ENCODE measurements around the gene LAMA4.

LAMA4 gene

GRCh38 chr6:112130878-112131277 lies 123.5 kb downstream of the LAMA4 start (continued):
- TF ChIP-seq, protein P1, sequence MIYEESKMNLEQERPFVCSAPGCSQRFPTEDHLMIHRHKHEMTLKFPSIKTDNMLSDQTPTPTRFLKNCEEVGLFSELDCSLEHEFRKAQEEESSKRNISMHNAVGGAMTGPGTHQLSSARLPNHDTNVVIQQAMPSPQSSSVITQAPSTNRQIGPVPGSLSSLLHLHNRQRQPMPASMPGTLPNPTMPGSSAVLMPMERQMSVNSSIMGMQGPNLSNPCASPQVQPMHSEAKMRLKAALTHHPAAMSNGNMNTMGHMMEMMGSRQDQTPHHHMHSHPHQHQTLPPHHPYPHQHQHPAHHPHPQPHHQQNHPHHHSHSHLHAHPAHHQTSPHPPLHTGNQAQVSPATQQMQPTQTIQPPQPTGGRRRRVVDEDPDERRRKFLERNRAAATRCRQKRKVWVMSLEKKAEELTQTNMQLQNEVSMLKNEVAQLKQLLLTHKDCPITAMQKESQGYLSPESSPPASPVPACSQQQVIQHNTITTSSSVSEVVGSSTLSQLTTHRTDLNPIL (CRISPR knock-in tag; IDR thresholded peaks at IDR 0.05; ENCODE audit: low read depth) = no peak
- TF ChIP-seq ZNF70 (CRISPR knock-in tag; IDR thresholded peaks at IDR 0.05) = no peak
- TF ChIP-seq, protein P2, sequence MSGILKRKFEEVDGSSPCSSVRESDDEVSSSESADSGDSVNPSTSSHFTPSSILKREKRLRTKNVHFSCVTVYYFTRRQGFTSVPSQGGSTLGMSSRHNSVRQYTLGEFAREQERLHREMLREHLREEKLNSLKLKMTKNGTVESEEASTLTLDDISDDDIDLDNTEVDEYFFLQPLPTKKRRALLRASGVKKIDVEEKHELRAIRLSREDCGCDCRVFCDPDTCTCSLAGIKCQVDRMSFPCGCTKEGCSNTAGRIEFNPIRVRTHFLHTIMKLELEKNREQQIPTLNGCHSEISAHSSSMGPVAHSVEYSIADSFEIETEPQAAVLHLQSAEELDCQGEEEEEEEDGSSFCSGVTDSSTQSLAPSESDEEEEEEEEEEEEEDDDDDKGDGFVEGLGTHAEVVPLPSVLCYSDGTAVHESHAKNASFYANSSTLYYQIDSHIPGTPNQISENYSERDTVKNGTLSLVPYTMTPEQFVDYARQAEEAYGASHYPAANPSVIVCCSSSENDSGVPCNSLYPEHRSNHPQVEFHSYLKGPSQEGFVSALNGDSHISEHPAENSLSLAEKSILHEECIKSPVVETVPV (CRISPR knock-in tag; IDR thresholded peaks at IDR 0.05) = no peak
- TF ChIP-seq ESRRG (CRISPR knock-in tag; IDR thresholded peaks at IDR 0.05) = no peak
- no peak for TF ChIP-seq ZNF8 (CRISPR knock-in tag; IDR thresholded peaks at IDR 0.05)
- TF ChIP-seq PPARA (CRISPR knock-in tag; IDR thresholded peaks at IDR 0.05; ENCODE audit: borderline replicate concordance) = no peak
- TF ChIP-seq, protein P3, sequence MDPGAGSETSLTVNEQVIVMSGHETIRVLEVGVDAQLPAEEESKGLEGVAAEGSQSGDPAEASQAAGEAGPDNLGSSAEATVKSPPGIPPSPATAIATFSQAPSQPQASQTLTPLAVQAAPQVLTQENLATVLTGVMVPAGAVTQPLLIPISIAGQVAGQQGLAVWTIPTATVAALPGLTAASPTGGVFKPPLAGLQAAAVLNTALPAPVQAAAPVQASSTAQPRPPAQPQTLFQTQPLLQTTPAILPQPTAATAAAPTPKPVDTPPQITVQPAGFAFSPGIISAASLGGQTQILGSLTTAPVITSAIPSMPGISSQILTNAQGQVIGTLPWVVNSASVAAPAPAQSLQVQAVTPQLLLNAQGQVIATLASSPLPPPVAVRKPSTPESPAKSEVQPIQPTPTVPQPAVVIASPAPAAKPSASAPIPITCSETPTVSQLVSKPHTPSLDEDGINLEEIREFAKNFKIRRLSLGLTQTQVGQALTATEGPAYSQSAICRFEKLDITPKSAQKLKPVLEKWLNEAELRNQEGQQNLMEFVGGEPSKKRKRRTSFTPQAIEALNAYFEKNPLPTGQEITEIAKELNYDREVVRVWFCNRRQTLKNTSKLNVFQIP (CRISPR knock-in tag; IDR thresholded peaks at IDR 0.05; ENCODE audit: borderline replicate concordance, low read depth) = no peak
- no peak for TF ChIP-seq TOX (CRISPR knock-in tag; IDR thresholded peaks at IDR 0.05; ENCODE audit: borderline replicate concordance)
- no peak for TF ChIP-seq RARB (CRISPR knock-in tag; IDR thresholded peaks at IDR 0.05)
- TF ChIP-seq ARNTL (CRISPR knock-in tag; IDR thresholded peaks at IDR 0.05; ENCODE audit: borderline replicate concordance, low read depth) = no peak
- TF ChIP-seq OSR1 (CRISPR knock-in tag; IDR thresholded peaks at IDR 0.05) = no peak
- no peak for TF ChIP-seq ZC3H10 (CRISPR knock-in tag; IDR thresholded peaks at IDR 0.05)

DNA sequence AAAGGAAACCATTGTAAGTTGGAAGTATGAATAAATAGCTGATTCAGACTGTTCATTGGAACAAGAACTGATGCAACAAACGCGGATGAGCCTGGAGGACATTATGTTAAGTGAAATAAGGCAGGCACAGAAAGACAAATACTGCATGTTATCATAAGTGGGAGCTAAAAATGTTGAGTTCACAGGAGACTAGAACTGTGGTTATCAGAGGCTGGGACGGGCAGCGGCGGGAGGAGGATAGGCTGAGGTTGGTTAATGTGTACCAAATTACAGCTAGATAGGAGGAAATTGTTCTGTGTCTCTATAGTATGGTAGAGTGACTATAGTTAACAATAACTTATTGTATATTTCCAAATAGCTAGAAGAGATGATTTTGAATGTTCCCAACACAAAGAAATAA lies 126.2 kb downstream of the LAMA4 start:
- TF ChIP-seq ZNF70 (CRISPR knock-in tag; IDR thresholded peaks at IDR 0.05) = no peak
- TF ChIP-seq, protein P2 (CRISPR knock-in tag; IDR thresholded peaks at IDR 0.05) = no peak
- TF ChIP-seq OSR1 (CRISPR knock-in tag; IDR thresholded peaks at IDR 0.05) = no peak
- no peak for TF ChIP-seq ZNF565 (CRISPR knock-in tag; conservative IDR thresholded peaks at IDR 0.05; ENCODE audit: low read depth)
- no peak for TF ChIP-seq PPARA (CRISPR knock-in tag; IDR thresholded peaks at IDR 0.05; ENCODE audit: borderline replicate concordance)
- TF ChIP-seq GLIS3 (CRISPR knock-in tag; IDR thresholded peaks at IDR 0.05) = no peak
- no peak for TF ChIP-seq TSHZ2 (CRISPR knock-in tag; IDR thresholded peaks at IDR 0.05)
- TF ChIP-seq BACH2 (CRISPR knock-in tag; IDR thresholded peaks at IDR 0.05; ENCODE audit: borderline replicate concordance) = no peak
- no peak for TF ChIP-seq ZC3H10 (CRISPR knock-in tag; IDR thresholded peaks at IDR 0.05)
- no peak for TF ChIP-seq ESRRG (CRISPR knock-in tag; IDR thresholded peaks at IDR 0.05)
- no peak for TF ChIP-seq ZNF8 (CRISPR knock-in tag; IDR thresholded peaks at IDR 0.05)
- no peak for TF ChIP-seq TCF4 (CRISPR knock-in tag; IDR thresholded peaks at IDR 0.05; ENCODE audit: borderline replicate concordance)
- TF ChIP-seq, protein P1 (CRISPR knock-in tag; IDR thresholded peaks at IDR 0.05; ENCODE audit: low read depth) = no peak
- no peak for TF ChIP-seq ZFP30 (CRISPR knock-in tag; IDR thresholded peaks at IDR 0.05)
- TF ChIP-seq PATZ1 (CRISPR knock-in tag; IDR thresholded peaks at IDR 0.05; ENCODE audit: borderline replicate concordance) = no peak
- no peak for ATAC-seq

Data from SK-N-SH treated with all-trans-retinoic acid at 6 μM for 48 hours (cell line).